Stimulated activated CD4-positive, alpha-beta T cell treated with anti-CD3 and anti-CD28 coated beads, Interleukin-15, amount 100 ng/mL, for 48 hours (primary cell): ENCODE results near the gene DPYSL3.

Experiments
- DNase-seq, 2 donors: peaks; one replicate each; pipeline ENCODE4 v3.0.0-alpha.2; 2020; ENCODE audit warnings: low read depth in 2 of 2

The DPYSL3 gene

GRCh38 chr5:147437161-147437596, 72.7 kb downstream of the DPYSL3 start:
- DNase-seq = no peak

- no peak for DNase-seq
Measured at GRCh38 chr5:147436596-147436995, 73.3 kb downstream of the DPYSL3 start.

- DNase-seq = no peak
Measured at GRCh38 chr5:147434049-147434448, 75.8 kb downstream of the DPYSL3 start.

- DNase-seq = no peak
Measured at GRCh38 chr5:147432323-147432722, 77.5 kb downstream of the DPYSL3 start.

- no peak for DNase-seq
Measured at GRCh38 chr5:147431586-147431985, 78.3 kb downstream of the DPYSL3 start.

GRCh38 chr5:147430628-147431027, 79.2 kb downstream of the DPYSL3 start:
- DNase-seq = no peak

- no peak for DNase-seq
Measured at GRCh38 chr5:147427521-147428401, 82.1 kb downstream of the DPYSL3 start.

- no peak for DNase-seq
Measured at GRCh38 chr5:147426640-147427327, 83.1 kb downstream of the DPYSL3 start.

- DNase-seq = no peak
Measured at GRCh38 chr5:147418613-147419012, 91.3 kb downstream of the DPYSL3 start.

GRCh38 chr5:147417135-147417813, 92.6 kb downstream of the DPYSL3 start:
- no peak for DNase-seq

- no peak for DNase-seq
Measured at GRCh38 chr5:147415651-147416050, 94.2 kb downstream of the DPYSL3 start.

GRCh38 chr5:147413266-147413665, 96.6 kb downstream of the DPYSL3 start:
- DNase-seq = no peak

- no peak for DNase-seq
Measured at GRCh38 chr5:147412561-147412960, 97.3 kb downstream of the DPYSL3 start.

GRCh38 chr5:147411359-147412319, 98.2 kb downstream of the DPYSL3 start:
- no peak for DNase-seq

- no peak for DNase-seq
Measured at GRCh38 chr5:147410496-147411358, 99.1 kb downstream of the DPYSL3 start.

- no peak for DNase-seq
Measured at GRCh38 chr5:147408980-147409379, 100.9 kb downstream of the DPYSL3 start.

- no peak for DNase-seq
Measured at GRCh38 chr5:147407094-147407681, 102.7 kb downstream of the DPYSL3 start.

- DNase-seq = no peak
Measured at GRCh38 chr5:147406636-147407035, 103.2 kb downstream of the DPYSL3 start.

- no peak for DNase-seq
Measured at GRCh38 chr5:147404706-147405105, 105.2 kb downstream of the DPYSL3 start.
